Measurements from ENCODE around the gene NDN. TPM values are rescaled to one million over a fixed set of nuclear protein-coding genes. Genes with fewer than 3 reads are reported as not detected.
"Not testable (repeated sequence)": the region's sequence is repeated elsewhere in the genome, so short reads cannot be mapped to it uniquely, and the experiment has no call there.

Gene NDN
- 10 to 100 TPM; 40.7 to 55.3 TPM for total RNA-seq
- long read RNA-seq, donor 1, transcript NDN-202 (1 exons, 1,627 nt) = major isoform, 59 of 59 reads
- long read RNA-seq, donor 1, partial matches to known transcripts = 0 of 59 reads
- long read RNA-seq, donor 1, other reads (novel, unspliced or antisense) = 0 of 59 reads
- long read RNA-seq, donor 2, partial matches to known transcripts = 0 of 3 reads
- long read RNA-seq, donor 2, other reads (novel, unspliced or antisense) = 0 of 3 reads

- intact Hi-C loops (cut with DNase I) = no loop called here
Measured at GRCh38 chr15:23687143-23687470, at the start of gene NDN. Gene NDN (minus strand): TSS chr15:23687305. CDS start chr15:23687217, 88 bp downstream.

GRCh38 chr15:23736033-23736673 is 49.0 kb upstream of the NDN start:
- intact Hi-C loops (cut with DNase I) = no loop called here
- DNase-seq (ENCODE audit: low spot score) = no peak

More at GRCh38 chr15:23687143-23687470, at the start of gene NDN:
- DNase-seq (ENCODE audit: low spot score) = peak; percentile 87

- intact Hi-C loops (cut with DNase I) = no loop called here
- DNase-seq (ENCODE audit: low spot score) = no peak
Measured at GRCh38 chr15:23734862-23735261, 47.8 kb upstream of the NDN start.

GRCh38 chr15:23713874-23714656 is 27.0 kb upstream of the NDN start:
- DNase-seq (ENCODE audit: low spot score); intact Hi-C loops (cut with DNase I): not testable (repeated sequence)

- DNase-seq (ENCODE audit: low spot score) = no peak
- intact Hi-C loops (cut with DNase I) = loop anchor here in 1 of 2 donors (5.0 kb wide), 1 partner anchor 529 kb away; no protein-coding TSS in a partner anchor
Measured at GRCh38 chr15:23708332-23708731, 21.2 kb upstream of the NDN start.

GRCh38 chr15:23695282-23695681 is 8.2 kb upstream of the NDN start:
- DNase-seq (ENCODE audit: low spot score) = no peak
- intact Hi-C loops (cut with DNase I) = no loop called here

- DNase-seq (ENCODE audit: low spot score) = no peak
- intact Hi-C loops (cut with DNase I) = no loop called here
Measured at GRCh38 chr15:23694592-23694991, 7.5 kb upstream of the NDN start.

- intact Hi-C loops (cut with DNase I) = no loop called here
- DNase-seq (ENCODE audit: low spot score) = no peak
Measured at GRCh38 chr15:23690450-23690852, 3.3 kb upstream of the NDN start.

GRCh38 chr15:23690015-23690414 is 2.9 kb upstream of the NDN start:
- DNase-seq (ENCODE audit: low spot score) = no peak

GRCh38 chr15:23686466-23687142 is 501 bp downstream of the NDN start:
- no peak for DNase-seq (ENCODE audit: low spot score)
- intact Hi-C loops (cut with DNase I) = no loop called here

More at GRCh38 chr15:23690015-23690414, 2.9 kb upstream of the NDN start:
- intact Hi-C loops (cut with DNase I) = no loop called here

- DNase-seq (ENCODE audit: low spot score) = no peak
- intact Hi-C loops (cut with DNase I) = no loop called here
Measured at GRCh38 chr15:23671481-23671880, 15.6 kb downstream of the NDN start.

GRCh38 chr15:23670970-23671369 is 16.1 kb downstream of the NDN start:
- no peak for DNase-seq (ENCODE audit: low spot score)
- intact Hi-C loops (cut with DNase I) = no loop called here

- DNase-seq (ENCODE audit: low spot score) = no peak
- intact Hi-C loops (cut with DNase I) = no loop called here
Measured at GRCh38 chr15:23663232-23663631, 23.9 kb downstream of the NDN start.

GRCh38 chr15:23648920-23649515 is 38.1 kb downstream of the NDN start:
- no peak for DNase-seq (ENCODE audit: low spot score)
- intact Hi-C loops (cut with DNase I) = no loop called here

GRCh38 chr15:23647421-23648370 is 39.4 kb downstream of the NDN start, which contains the start of gene MAGEL2:
Gene MAGEL2 (minus strand): TSS chr15:23647867. CDS start chr15:23647742, 125 bp downstream.
- DNase-seq (ENCODE audit: low spot score) = no peak
- intact Hi-C loops (cut with DNase I) = no loop called here

- intact Hi-C loops (cut with DNase I) = no loop called here
- no peak for DNase-seq (ENCODE audit: low spot score)
Measured at GRCh38 chr15:23647001-23647295, 40.2 kb downstream of the NDN start.

- intact Hi-C loops (cut with DNase I) = no loop called here
- no peak for DNase-seq (ENCODE audit: low spot score)
Measured at GRCh38 chr15:23646165-23647000, 40.7 kb downstream of the NDN start.

All from posterior vena cava (tissue), 2 donors.